D721Med (cell line): ENCODE results near the gene HS6ST1.

Experiments
- DNase-seq: peaks from one replicate; pipeline ENCODE4 v3.0.0; 2011; ENCODE audit warnings: low spot score; ENCODE audit not compliant: insufficient read length
- FAIRE-seq: peaks from 2 replicates; lab custom pipeline; 2011; peaks lifted over from hg19 to GRCh38; lab: Jason Lieb, UNC
- TF ChIP-seq, protein P1 (sequence below): IDR thresholded peaks from 2 replicates; pipeline ENCODE4 v1.5.1; 2012; ENCODE audit warnings: mild to moderate bottlenecking, control low read depth; ENCODE audit not compliant: insufficient read depth; ENCODE audit errors: missing control alignments

The HS6ST1 gene

GRCh38 chr2:128292599-128293425 is 25.9 kb downstream of the HS6ST1 start:
- no peak for FAIRE-seq
- DNase-seq: no peak
- TF ChIP-seq, protein P1, sequence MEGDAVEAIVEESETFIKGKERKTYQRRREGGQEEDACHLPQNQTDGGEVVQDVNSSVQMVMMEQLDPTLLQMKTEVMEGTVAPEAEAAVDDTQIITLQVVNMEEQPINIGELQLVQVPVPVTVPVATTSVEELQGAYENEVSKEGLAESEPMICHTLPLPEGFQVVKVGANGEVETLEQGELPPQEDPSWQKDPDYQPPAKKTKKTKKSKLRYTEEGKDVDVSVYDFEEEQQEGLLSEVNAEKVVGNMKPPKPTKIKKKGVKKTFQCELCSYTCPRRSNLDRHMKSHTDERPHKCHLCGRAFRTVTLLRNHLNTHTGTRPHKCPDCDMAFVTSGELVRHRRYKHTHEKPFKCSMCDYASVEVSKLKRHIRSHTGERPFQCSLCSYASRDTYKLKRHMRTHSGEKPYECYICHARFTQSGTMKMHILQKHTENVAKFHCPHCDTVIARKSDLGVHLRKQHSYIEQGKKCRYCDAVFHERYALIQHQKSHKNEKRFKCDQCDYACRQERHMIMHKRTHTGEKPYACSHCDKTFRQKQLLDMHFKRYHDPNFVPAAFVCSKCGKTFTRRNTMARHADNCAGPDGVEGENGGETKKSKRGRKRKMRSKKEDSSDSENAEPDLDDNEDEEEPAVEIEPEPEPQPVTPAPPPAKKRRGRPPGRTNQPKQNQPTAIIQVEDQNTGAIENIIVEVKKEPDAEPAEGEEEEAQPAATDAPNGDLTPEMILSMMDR: no peak

- DNase-seq (no peak), FAIRE-seq (no peak)
- TF ChIP-seq, protein P1: no peak
These were observed 26.6 kb downstream of the HS6ST1 start for GRCh38 chr2:128291844-128292598.

- no peak for FAIRE-seq
- TF ChIP-seq, protein P1: no peak
- no peak for DNase-seq
These were observed 27.4 kb downstream of the HS6ST1 start for GRCh38 chr2:128291161-128291843.

DNA sequence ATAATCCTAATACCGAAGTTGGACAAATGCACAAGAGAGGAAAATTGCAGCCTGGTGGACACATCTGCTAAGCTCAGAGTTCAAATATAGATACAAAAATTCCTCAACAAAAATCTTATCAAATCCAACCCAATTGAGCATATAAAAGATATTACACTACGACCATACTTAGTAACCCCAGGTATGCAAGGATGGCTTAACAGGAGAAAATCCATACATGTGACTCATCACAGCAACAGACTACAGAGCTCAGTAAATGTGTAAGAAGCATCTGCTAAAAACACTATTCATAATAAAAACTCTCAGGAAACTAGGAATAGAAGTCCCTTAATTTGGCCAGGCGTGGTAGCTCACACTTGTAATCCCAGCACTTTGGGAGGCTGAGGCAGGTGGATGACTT is 28.3 kb downstream of the HS6ST1 start:
- FAIRE-seq (no peak), DNase-seq (no peak)
- TF ChIP-seq, protein P1: no peak

DNA sequence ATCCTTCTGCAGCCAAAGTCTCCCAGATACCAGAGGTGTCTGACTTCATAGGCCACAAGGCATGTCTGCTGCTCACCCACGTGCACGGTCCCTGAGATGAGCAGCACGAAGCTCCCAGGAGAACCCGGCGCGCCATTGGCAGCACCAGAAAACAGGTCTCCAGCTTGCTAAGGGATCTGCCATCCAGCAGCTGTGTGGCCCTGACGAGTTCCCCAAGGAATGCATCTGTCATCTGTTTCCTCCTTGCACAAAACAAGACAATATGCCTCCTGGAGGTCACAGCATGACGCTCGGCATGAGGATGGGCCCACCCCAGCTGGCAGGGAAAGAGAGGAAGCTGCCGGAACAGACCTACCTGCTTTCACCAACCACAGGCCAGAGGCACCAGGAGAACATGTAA is 29.2 kb downstream of the HS6ST1 start:
- TF ChIP-seq, protein P1: no peak
- DNase-seq (no peak), FAIRE-seq (no peak)

DNA sequence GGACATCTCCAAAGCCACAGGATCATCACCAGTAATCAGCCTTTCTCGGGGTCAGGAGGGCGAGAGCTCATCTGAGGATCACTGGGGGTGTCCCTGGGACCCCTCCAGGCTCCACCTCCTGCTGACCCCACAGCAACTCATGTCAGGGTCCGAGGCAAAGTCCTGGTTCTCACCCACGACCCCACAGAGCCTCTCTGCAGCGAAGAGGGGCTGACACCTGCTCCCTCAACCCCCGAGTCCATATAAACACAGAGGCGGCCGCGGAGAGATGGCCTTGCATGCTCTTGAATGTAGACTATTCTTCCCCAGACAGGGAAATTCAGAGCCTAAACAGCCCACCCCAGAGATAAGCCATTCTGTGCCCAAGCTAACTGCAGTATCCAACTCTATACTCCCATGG is 29.9 kb downstream of the HS6ST1 start:
- FAIRE-seq (no peak), DNase-seq (no peak)
- TF ChIP-seq, protein P1: no peak
